Stimulated activated CD8-positive, alpha-beta memory T cell treated with anti-CD3 and anti-CD28 coated beads, Interleukin-15, amount 100 ng/mL, for 4 hours (primary cell): ENCODE data around the gene CIT.

ENCODE experiments used
- DNase-seq, 2 donors: peaks; one replicate each; pipeline ENCODE4 v3.0.0-alpha.2; 2020; ENCODE audit warnings: low read depth in 2 of 2

CIT gene

GRCh38 chr12:119850330-119850729, 26.8 kb downstream of the CIT start:
- no peak for DNase-seq

- no peak for DNase-seq
Observed at GRCh38 chr12:119843100-119843499, 34.0 kb downstream of the CIT start.

- no peak for DNase-seq
Observed at GRCh38 chr12:119842380-119842779, 34.7 kb downstream of the CIT start.

GRCh38 chr12:119841433-119842210, 35.5 kb downstream of the CIT start:
- no peak for DNase-seq

GRCh38 chr12:119840582-119840981, 36.5 kb downstream of the CIT start:
- no peak for DNase-seq

GRCh38 chr12:119840168-119840567, 37.0 kb downstream of the CIT start:
- no peak for DNase-seq

- no peak for DNase-seq
Observed at GRCh38 chr12:119838826-119839600, 38.1 kb downstream of the CIT start.

- DNase-seq, result no peak
Observed at GRCh38 chr12:119836781-119837180, 40.3 kb downstream of the CIT start.

- no peak for DNase-seq
Observed at GRCh38 chr12:119835068-119835467, 42.1 kb downstream of the CIT start.

- no peak for DNase-seq
Observed at GRCh38 chr12:119829439-119829838, 47.7 kb downstream of the CIT start.

- no peak for DNase-seq
Observed at GRCh38 chr12:119828300-119828699, 48.8 kb downstream of the CIT start.

GRCh38 chr12:119827760-119828159, 49.4 kb downstream of the CIT start:
- DNase-seq, result no peak

GRCh38 chr12:119826661-119827445, 50.3 kb downstream of the CIT start:
- no peak for DNase-seq

- DNase-seq, result no peak
Observed at GRCh38 chr12:119825262-119825661, 51.9 kb downstream of the CIT start.

GRCh38 chr12:119822046-119822445, 55.1 kb downstream of the CIT start:
- no peak for DNase-seq

GRCh38 chr12:119819322-119819721, 57.8 kb downstream of the CIT start:
- no peak for DNase-seq

- DNase-seq, result no peak
Observed at GRCh38 chr12:119817546-119818343, 59.4 kb downstream of the CIT start.

GRCh38 chr12:119809023-119809422, 68.1 kb downstream of the CIT start:
- DNase-seq, result no peak

GRCh38 chr12:119808441-119808840, 68.7 kb downstream of the CIT start:
- DNase-seq, result no peak

GRCh38 chr12:119807380-119807779, 69.7 kb downstream of the CIT start:
- no peak for DNase-seq

GRCh38 chr12:119804011-119804641, 73.0 kb downstream of the CIT start:
- no peak for DNase-seq
